Duodenal mucosa (tissue), 2 donors: ENCODE results near the gene DNAH12.

ENCODE experiments used
- H3K27ac ChIP-seq: one replicate; pipeline ENCODE4 v1.7.0; 2013; ENCODE audit warnings: low read depth, low read length
- H3K27me3 ChIP-seq, 2 donors: one replicate each; pipeline ENCODE4 v1.7.0; 2013; ENCODE audit warnings: low read length in 2 of 2, control low read depth in 1 of 2; ENCODE audit not compliant: insufficient read depth in 2 of 2, control insufficient read depth in 1 of 2
- H3K36me3 ChIP-seq, 2 donors: one replicate each; pipeline ENCODE4 v1.7.0; 2013; ENCODE audit warnings: low read length in 2 of 2, control low read depth in 1 of 2; ENCODE audit not compliant: insufficient read depth in 2 of 2, control insufficient read depth in 1 of 2
- H3K4me1 ChIP-seq, 2 donors: one replicate each; pipeline ENCODE4 v1.7.0; 2013; ENCODE audit warnings: low read length in 2 of 2, control low read depth in 1 of 2; ENCODE audit not compliant: insufficient read depth in 2 of 2, control insufficient read depth in 1 of 2
- H3K4me3 ChIP-seq, 2 donors: one replicate each; pipeline ENCODE4 v1.7.0; 2013; ENCODE audit warnings: low read length in 2 of 2, low read depth in 1 of 2
- H3K9ac ChIP-seq, 2 donors: one replicate each; pipeline ENCODE4 v1.7.0; 2013; ENCODE audit warnings: low read length in 2 of 2, low read depth in 1 of 2
- H3K9me3 ChIP-seq, 2 donors: one replicate each; pipeline ENCODE4 v1.7.0; 2013; ENCODE audit warnings: low read length in 2 of 2, control low read depth in 1 of 2; ENCODE audit not compliant: control insufficient read depth in 1 of 2

DNAH12 gene

DNA sequence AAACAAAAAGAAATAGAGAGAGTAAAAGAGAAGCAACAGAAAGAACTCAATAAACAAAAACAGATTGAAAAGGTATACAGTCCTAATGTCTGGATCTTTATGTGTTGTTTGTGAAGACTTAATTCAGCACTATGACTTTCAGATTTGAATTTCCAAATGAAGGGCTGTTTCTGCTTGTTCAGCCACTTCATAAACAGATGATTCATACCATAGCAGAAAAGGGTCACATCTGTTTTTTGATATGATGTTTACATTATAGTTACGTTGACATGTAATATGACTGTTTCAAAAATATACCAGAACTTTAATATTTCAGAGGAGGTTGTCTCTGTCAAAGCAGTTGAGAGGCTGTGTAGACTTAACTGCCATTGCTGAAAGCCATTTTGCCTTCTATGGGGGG lies 275.7 kb downstream of the DNAH12 start:
- no peaks in the 10 kb centered on the region for H3K9me3 ChIP-seq
- peaks cover 7 to 59% of the 10 kb centered on the region in 2 donors for H3K36me3 ChIP-seq
- H3K4me1 ChIP-seq: no peaks in the 10 kb centered on the region
- no peak overlapping the region for H3K9ac ChIP-seq
- H3K27ac ChIP-seq: no peak overlapping the region
- no peak overlapping the region for H3K4me3 ChIP-seq
- no peaks in the 10 kb centered on the region for H3K27me3 ChIP-seq

DNA sequence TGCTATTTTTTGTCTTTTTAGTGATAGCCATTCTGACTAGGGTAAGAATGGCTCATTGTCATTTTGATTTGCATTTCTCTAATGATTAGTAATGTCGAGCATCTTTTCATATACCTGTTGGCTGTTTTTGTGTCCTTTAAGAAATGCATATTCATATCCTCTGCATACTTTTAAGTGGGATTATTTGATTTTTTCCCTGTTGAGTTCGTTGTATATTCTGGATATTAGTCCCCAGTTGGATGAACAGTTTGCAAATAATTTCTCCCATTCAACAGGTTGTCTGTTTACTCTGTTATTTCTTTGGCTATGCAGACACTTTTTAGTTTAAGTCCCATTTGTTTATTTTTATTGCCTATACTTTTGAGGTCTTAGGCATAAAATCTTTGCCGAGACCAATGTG lies 282.2 kb downstream of the DNAH12 start:
- H3K27me3 ChIP-seq: no peaks in the 10 kb centered on the region
- H3K9me3 ChIP-seq: no peaks in the 10 kb centered on the region
- H3K36me3 ChIP-seq: peaks cover 8 to 64% of the 10 kb centered on the region in 2 donors
- no peak overlapping the region for H3K4me3 ChIP-seq
- no peaks in the 10 kb centered on the region for H3K4me1 ChIP-seq
- no peak overlapping the region for H3K9ac ChIP-seq
- no peak overlapping the region for H3K27ac ChIP-seq

DNA sequence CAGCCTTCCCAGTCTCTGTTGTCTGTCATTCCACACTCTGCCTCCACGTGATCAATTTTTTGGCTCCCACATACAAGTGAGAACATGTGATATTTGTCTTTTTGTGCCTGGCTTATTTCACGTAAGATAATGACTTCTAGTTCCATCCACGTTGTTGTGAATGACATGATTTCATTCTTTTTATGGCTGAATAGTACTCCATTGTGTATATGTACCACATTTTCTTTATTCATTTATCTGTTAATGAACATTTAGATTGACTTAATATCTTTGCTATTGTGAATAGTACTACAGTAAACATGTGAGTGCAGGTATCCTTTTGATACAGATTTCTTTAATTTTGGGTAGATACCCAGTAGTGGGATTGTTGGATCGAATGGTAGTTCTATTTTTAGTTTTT lies 283.0 kb downstream of the DNAH12 start:
- no peak overlapping the region for H3K4me3 ChIP-seq
- peaks cover 8 to 66% of the 10 kb centered on the region in 2 donors for H3K36me3 ChIP-seq
- H3K27me3 ChIP-seq: no peaks in the 10 kb centered on the region
- H3K9ac ChIP-seq: no peak overlapping the region
- no peaks in the 10 kb centered on the region for H3K9me3 ChIP-seq
- no peaks in the 10 kb centered on the region for H3K4me1 ChIP-seq
- H3K27ac ChIP-seq: no peak overlapping the region

DNA sequence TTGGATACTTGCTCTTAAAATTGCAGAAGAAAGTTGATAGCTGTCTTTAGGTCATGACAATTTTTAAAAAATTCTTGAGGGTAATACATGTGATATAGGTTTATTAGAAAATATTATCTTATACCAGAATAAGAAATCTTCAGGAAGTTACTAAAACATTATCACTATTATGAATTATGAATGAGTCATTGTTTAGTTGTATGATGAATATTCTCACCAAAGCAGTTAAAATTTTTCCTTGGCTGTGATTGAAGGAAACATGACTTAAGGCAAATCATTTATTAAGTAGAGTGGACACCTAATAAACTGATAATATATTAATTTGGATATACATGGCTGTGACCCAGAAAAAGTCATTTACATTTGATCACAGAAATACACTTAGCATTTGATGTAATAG lies 286.5 kb downstream of the DNAH12 start:
- H3K9ac ChIP-seq: no peak overlapping the region
- no peak overlapping the region for H3K27ac ChIP-seq
- H3K4me3 ChIP-seq: no peak overlapping the region
- H3K36me3 ChIP-seq: peaks cover 7 to 48% of the 10 kb centered on the region in 2 donors
- H3K9me3 ChIP-seq: no peaks in the 10 kb centered on the region
- no peaks in the 10 kb centered on the region for H3K27me3 ChIP-seq
- H3K4me1 ChIP-seq: no peaks in the 10 kb centered on the region

DNA sequence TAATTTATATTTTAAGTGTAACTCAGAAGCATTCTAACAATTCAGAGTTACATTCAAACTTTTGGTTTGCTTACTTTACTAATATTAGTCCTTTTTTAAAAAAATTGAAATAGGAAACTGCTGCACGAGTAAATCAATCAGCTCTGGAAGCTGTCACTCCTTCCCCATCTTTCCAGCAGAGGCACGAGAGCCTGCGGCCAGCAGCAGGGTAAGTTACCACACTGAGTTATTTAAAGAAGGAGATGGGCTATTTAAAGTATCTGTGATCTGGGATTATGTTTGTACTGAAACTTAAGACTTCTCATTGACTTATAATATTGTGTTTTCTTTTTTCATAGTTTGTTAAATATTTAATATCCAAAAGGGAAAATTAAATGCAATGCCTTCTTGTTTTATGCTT lies 287.3 kb downstream of the DNAH12 start:
- no peak overlapping the region for H3K27ac ChIP-seq
- no peak overlapping the region for H3K9ac ChIP-seq
- H3K27me3 ChIP-seq: no peaks in the 10 kb centered on the region
- H3K4me1 ChIP-seq: no peaks in the 10 kb centered on the region
- H3K4me3 ChIP-seq: no peak overlapping the region
- H3K36me3 ChIP-seq: peaks cover 7 to 49% of the 10 kb centered on the region in 2 donors
- H3K9me3 ChIP-seq: no peaks in the 10 kb centered on the region

DNA sequence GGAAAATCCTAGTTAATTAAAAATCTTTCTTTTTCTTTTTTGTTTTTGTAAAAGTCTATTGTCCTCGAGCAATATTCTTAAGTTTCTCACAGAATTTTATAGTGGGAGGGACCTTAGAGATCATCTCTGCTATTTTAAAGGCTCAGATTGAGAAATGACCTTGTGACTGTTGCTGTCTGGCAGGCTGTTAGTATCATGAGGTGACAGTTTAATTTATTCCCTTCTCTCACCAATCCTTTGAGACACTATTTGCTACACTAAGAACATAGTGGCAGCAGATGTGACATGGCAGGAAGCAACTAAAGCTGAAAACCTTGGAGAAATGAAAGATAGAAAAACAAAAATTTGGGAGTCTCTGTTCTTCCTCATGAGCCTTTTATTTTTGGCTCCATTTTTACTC lies 291.7 kb downstream of the DNAH12 start:
- Histone ChIP-seq H3K9me3 (no peaks in the 10 kb centered on the region), H3K4me3 (no peak overlapping the region), H3K9ac (no peak overlapping the region), H3K27ac (no peak overlapping the region), H3K27me3 (no peaks in the 10 kb centered on the region), H3K4me1 (no peaks in the 10 kb centered on the region), H3K36me3 (peaks cover 18 to 26% of the 10 kb centered on the region in 2 donors)

DNA sequence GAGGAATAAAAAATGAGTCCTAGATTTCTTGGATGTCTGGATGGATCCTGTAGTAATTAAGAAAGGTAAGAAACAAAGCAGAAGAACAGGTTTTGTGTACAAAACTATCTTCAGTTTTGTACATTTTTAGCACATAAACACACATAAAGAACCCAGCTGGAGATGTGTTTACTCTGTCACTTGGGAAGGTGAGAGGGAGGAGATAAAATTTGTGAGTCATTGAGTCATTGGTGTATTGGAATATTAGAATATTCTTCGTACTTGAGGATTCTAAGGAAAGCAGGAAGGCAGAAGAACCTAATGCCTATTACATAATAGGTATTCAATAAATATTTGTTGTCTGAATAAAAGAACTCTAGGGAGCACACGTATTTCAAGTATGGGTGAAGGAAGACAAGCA lies 299.2 kb downstream of the DNAH12 start:
- no peaks in the 10 kb centered on the region for H3K4me1 ChIP-seq
- H3K4me3 ChIP-seq: no peak overlapping the region
- no peak overlapping the region for H3K27ac ChIP-seq
- H3K36me3 ChIP-seq: peaks cover 23 to 69% of the 10 kb centered on the region in 2 donors
- no peak overlapping the region for H3K9ac ChIP-seq
- H3K27me3 ChIP-seq: no peaks in the 10 kb centered on the region
- H3K9me3 ChIP-seq: no peaks in the 10 kb centered on the region
